ENCODE results near the gene PKP2.

GRCh38 chr12:32893458-32893857, 3.1 kb downstream of the PKP2 start:
- TF ChIP-seq FOXP1 (IDR thresholded peaks at IDR 0.05) (no peak), FOXP1 (CRISPR knock-in tag; IDR thresholded peaks at IDR 0.05) (peak; percentile 40; the same call in 1 of the 2 replicates), HCFC1 (IDR thresholded peaks at IDR 0.05; ENCODE audit: low read depth, low read length) (no peak)
- TF ChIP-seq, protein P1, sequence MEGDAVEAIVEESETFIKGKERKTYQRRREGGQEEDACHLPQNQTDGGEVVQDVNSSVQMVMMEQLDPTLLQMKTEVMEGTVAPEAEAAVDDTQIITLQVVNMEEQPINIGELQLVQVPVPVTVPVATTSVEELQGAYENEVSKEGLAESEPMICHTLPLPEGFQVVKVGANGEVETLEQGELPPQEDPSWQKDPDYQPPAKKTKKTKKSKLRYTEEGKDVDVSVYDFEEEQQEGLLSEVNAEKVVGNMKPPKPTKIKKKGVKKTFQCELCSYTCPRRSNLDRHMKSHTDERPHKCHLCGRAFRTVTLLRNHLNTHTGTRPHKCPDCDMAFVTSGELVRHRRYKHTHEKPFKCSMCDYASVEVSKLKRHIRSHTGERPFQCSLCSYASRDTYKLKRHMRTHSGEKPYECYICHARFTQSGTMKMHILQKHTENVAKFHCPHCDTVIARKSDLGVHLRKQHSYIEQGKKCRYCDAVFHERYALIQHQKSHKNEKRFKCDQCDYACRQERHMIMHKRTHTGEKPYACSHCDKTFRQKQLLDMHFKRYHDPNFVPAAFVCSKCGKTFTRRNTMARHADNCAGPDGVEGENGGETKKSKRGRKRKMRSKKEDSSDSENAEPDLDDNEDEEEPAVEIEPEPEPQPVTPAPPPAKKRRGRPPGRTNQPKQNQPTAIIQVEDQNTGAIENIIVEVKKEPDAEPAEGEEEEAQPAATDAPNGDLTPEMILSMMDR (CRISPR knock-in tag; IDR thresholded peaks at IDR 0.05), result no peak
